K562 (cell line): ENCODE data around the gene TMC4. TPM values are rescaled to one million over a fixed set of nuclear protein-coding genes. Genes with fewer than 3 reads are reported as not detected.

Experiments used
- ARID4B ChIP-seq: sonication (generic); formaldehyde crosslinking; IDR thresholded peaks from 2 replicates; pipeline ENCODE4 v1.8.0; 2022; ENCODE audit warnings: mild to moderate bottlenecking, missing genetic modification reagents
- HNRNPL ChIP-seq: fragments of 200-400 bp; formaldehyde crosslinking; IDR thresholded peaks from 2 replicates; pipeline ENCODE4 v1.6.1; 2017; ENCODE audit warnings: low read depth, mild to moderate bottlenecking, low read length
- KDM2B ChIP-seq: fragments of 250-450 bp; sonication (Bioruptor Pico); IDR thresholded peaks from 2 replicates; pipeline ENCODE4 v1.8.0; 2021; ENCODE audit warnings: mild to moderate bottlenecking, moderate library complexity
- MEF2A ChIP-seq: IDR thresholded peaks from 2 replicates; pipeline ENCODE4 v1.6.1; 2011; ENCODE audit warnings: low read depth, mild to moderate bottlenecking, low read length, moderate library complexity; ENCODE audit not compliant: control insufficient read depth
- MYC ChIP-seq, 2 experiments: fragments of 250-450 bp in 1 of 2; sonication (Bioruptor Pico) in 1 of 2; IDR thresholded peaks; 2 replicates each; pipeline versions ENCODE4 v1.5.1 to v1.6.1; 2012 to 2021; ENCODE audit warnings: low read depth in 2 of 2, borderline replicate concordance in 1 of 2, improper control_type of control experiment in 1 of 2, low read length in 1 of 2, mild to moderate bottlenecking in 1 of 2, moderate library complexity in 1 of 2
- PBX2 ChIP-seq, 2 experiments: IDR thresholded peaks in 1 of 2; conservative IDR thresholded peaks in 1 of 2; 2 replicates each; pipeline ENCODE4 v1.6.1; 2016; ENCODE audit warnings: low read depth in 2 of 2, mild to moderate bottlenecking in 1 of 2, missing compliant biosample characterization in 1 of 2, missing genetic modification characterization in 1 of 2, moderate library complexity in 1 of 2
- SAP30 ChIP-seq: fragments of 200-600 bp; sonication (generic); IDR thresholded peaks from 2 replicates; pipeline ENCODE4 v1.6.1; 2012; ENCODE audit warnings: borderline replicate concordance, low read depth, mild to moderate bottlenecking, moderate library complexity, low read length, control low read depth, inconsistent platforms; ENCODE audit not compliant: insufficient read depth, poor library complexity, severe bottlenecking
- SETDB1 ChIP-seq: IDR thresholded peaks from one replicate; pipeline ENCODE4 v1.6.1; 2012; ENCODE audit warnings: low read length, control low read depth, inconsistent platforms
- SOX6 ChIP-seq: fragments of 450-650 bp; IDR thresholded peaks from 2 replicates; pipeline ENCODE4 v1.6.1; 2014; ENCODE audit warnings: mild to moderate bottlenecking
- TCF7 ChIP-seq: sonication (generic); IDR thresholded peaks from 2 replicates; pipeline ENCODE4 v1.6.1; 2016; ENCODE audit warnings: antibody characterized with exemption, borderline replicate concordance
- USF2 ChIP-seq: sonication (generic); formaldehyde crosslinking; IDR thresholded peaks from 2 replicates; pipeline ENCODE4 v1.5.0; 2020; ENCODE audit warnings: missing genetic modification reagents
- ZBTB17 ChIP-seq: fragments of 450-650 bp; formaldehyde crosslinking; IDR thresholded peaks from 2 replicates; pipeline ENCODE4 v1.4.0; 2020; ENCODE audit warnings: mild to moderate bottlenecking
- ZNF280A ChIP-seq: fragments of 450-650 bp; IDR thresholded peaks from 2 replicates; pipeline ENCODE4 v1.6.1; 2018; ENCODE audit warnings: mild to moderate bottlenecking, low read depth; ENCODE audit not compliant: partially characterized antibody
- ZNF740 ChIP-seq, 3 experiments: fragments of 200-800 bp in 1 of 3; sonication (Bioruptor generic) in 1 of 3; sonication (generic) in 1 of 3; formaldehyde crosslinking in 1 of 3; IDR thresholded peaks; 2 replicates each; pipeline versions ENCODE4 v1.6.1 to v1.8.0; 2016 to 2022; ENCODE audit warnings: mild to moderate bottlenecking in 2 of 3, missing compliant biosample characterization in 2 of 3, missing genetic modification characterization in 2 of 3, missing genetic modification reagents in 1 of 3
- polyA plus RNA-seq, 8 experiments: library from polyadenylated mRNA; depleted of rRNA in 4 of 8; stranded (reverse) in 5 of 8; unstranded in 3 of 8; fragments of >200 nt; fragmentation: Nextera tagmentation in 2 of 8; fragmentation: Illumina TruSeq in 1 of 8; extraction: Ambion mirVana in 2 of 8; extraction: Trizol in 1 of 8; gene quantifications; 2 replicates each; pipeline versions ENCODE4 v1.2.1 to v1.2.3, GENCODE V29; 2011 to 2014; ENCODE audit warnings: inconsistent platforms in 1 of 8, missing spikeins in 1 of 8
- total RNA-seq, 7 experiments: library from RNA; depleted of rRNA in 6 of 7; stranded (reverse); fragments of >200 nt in 6 of 7; fragmentation: Illumina TruSeq in 2 of 7; extraction: Trizol in 2 of 7; gene quantifications; 2 replicates each; pipeline versions ENCODE4 v1.2.1 to v1.2.3, GENCODE V29; 2011 to 2021; ENCODE audit warnings: low replicate concordance in 1 of 7

The TMC4 gene
- total and polyA plus RNA-seq, 9 of the 15 experiments (the other 6 are each of a cell fraction or from before 2014, with no cell fraction given), result 0.12 to 0.79 (median 0.36) TPM; not detected in 2

- TF ChIP-seq ARID4B (CRISPR knock-in tag) (peak; percentile 74), MEF2A (no peak), USF2 (no peak), KDM2B (CRISPR knock-in tag) (no peak), ZNF740 (CRISPR knock-in tag; IDR thresholded peaks at IDR 0.05) (peak; percentile 58; the same call in 1 of the 2 replicates), ZNF740 (tag; IDR thresholded peaks at IDR 0.05) (peak in 1 of 2 experiments; percentile 81; a peak in 2 of 4 replicates), ZNF280A (no peak), SAP30 (peak; percentile 77), SOX6 (no peak), ZBTB17 (CRISPR knock-in tag) (no peak), MYC (IDR thresholded peaks at IDR 0.05; ENCODE audit: low read depth, low read length) (peak; percentile 48; the same call in 1 of the 2 replicates), MYC (CRISPR knock-in tag; IDR thresholded peaks at IDR 0.05; ENCODE audit: borderline replicate concordance, low read depth) (no peak), SETDB1 (no peak), HNRNPL (no peak), PBX2 (CRISPR knock-in tag; IDR thresholded peaks at IDR 0.05; ENCODE audit: low read depth) (no peak), PBX2 (tag; conservative IDR thresholded peaks at IDR 0.05; ENCODE audit: low read depth) (no peak), TCF7 (no peak)
Observed at GRCh38 chr19:54162241-54162805, 10.6 kb downstream of the TMC4 start (continued).
